Karpas-422 (cell line): ENCODE data around the gene GUK1. TPM values are rescaled to one million over a fixed set of nuclear protein-coding genes. Genes with fewer than 3 reads are reported as not detected.

ENCODE experiments used
- DNase-seq: peaks from one replicate; pipeline ENCODE4 v3.0.0-alpha.2; 2015
- H2AFZ ChIP-seq: fragments of 200-600 bp; sonication (generic); 2 replicates; pipeline ENCODE4 v1.6.1; 2014; ENCODE audit warnings: antibody characterized with exemption, low read length, mixed read lengths
- H3K27ac ChIP-seq: fragments of 200-600 bp; sonication (generic); 2 replicates; pipeline ENCODE4 v1.5.1; 2014; ENCODE audit warnings: mild to moderate bottlenecking, low read length, moderate library complexity
- H3K27me3 ChIP-seq: fragments of 200-600 bp; sonication (generic); 2 replicates; pipeline ENCODE4 v1.6.1; 2014; ENCODE audit warnings: low read length, mixed read lengths
- H3K36me3 ChIP-seq: fragments of 200-600 bp; sonication (generic); 2 replicates; pipeline ENCODE4 v1.6.1; 2014; ENCODE audit warnings: low read length, mixed read lengths; ENCODE audit not compliant: insufficient read depth
- H3K4me1 ChIP-seq: fragments of 200-600 bp; sonication (generic); 2 replicates; pipeline ENCODE4 v1.6.1; 2014; ENCODE audit warnings: mild to moderate bottlenecking, low read length, mixed read lengths
- H3K4me2 ChIP-seq: fragments of 200-600 bp; sonication (generic); 2 replicates; pipeline ENCODE4 v1.6.1; 2014; ENCODE audit warnings: low read length, low read depth, mild to moderate bottlenecking; ENCODE audit not compliant: poor library complexity, severe bottlenecking
- H3K4me3 ChIP-seq: fragments of 200-600 bp; sonication (generic); 2 replicates; pipeline ENCODE4 v1.5.1; 2014; ENCODE audit warnings: mild to moderate bottlenecking, antibody characterized with exemption, low read length, mixed read lengths
- H3K79me2 ChIP-seq: fragments of 200-600 bp; sonication (generic); 2 replicates; pipeline ENCODE4 v1.6.1; 2014; ENCODE audit warnings: mild to moderate bottlenecking, low read length, mixed read lengths
- H3K9ac ChIP-seq: fragments of 200-600 bp; sonication (generic); 2 replicates; pipeline ENCODE4 v1.6.0; 2014; ENCODE audit warnings: low read length
- H3K9me2 ChIP-seq: fragments of 200-600 bp; sonication (generic), shearing (Covaris generic); replicated peaks from 2 replicates; pipeline ENCODE4 v1.6.0; 2014; ENCODE audit warnings: mild to moderate bottlenecking, low read length, moderate library complexity; ENCODE audit not compliant: insufficient read depth
- H3K9me3 ChIP-seq: fragments of 300-700, 200-600 bp; sonication (generic); 2 replicates; pipeline ENCODE4 v1.6.1; 2014; ENCODE audit warnings: low read length, mixed read lengths
- H4K20me1 ChIP-seq: fragments of 200-600 bp; sonication (generic); 2 replicates; pipeline ENCODE4 v1.6.1; 2014; ENCODE audit warnings: mild to moderate bottlenecking, antibody characterized with exemption, low read length, low read depth; ENCODE audit not compliant: insufficient read depth
- total RNA-seq: library from RNA; depleted of rRNA; stranded (reverse); fragments of >200 nt; shearing (Covaris generic); gene quantifications from 2 replicates; pipeline ENCODE4 v1.2.3, GENCODE V29; 2014; ENCODE audit warnings: low replicate concordance; rRNA removed

Gene GUK1
- 74.4 and 203 TPM in 2 replicates for total RNA-seq

- peak within 1 kb of the TSS; percentile 98 for H3K4me3 ChIP-seq
- peaks cover 21% of the 10 kb centered on the region for H4K20me1 ChIP-seq
- H3K9me3 ChIP-seq = no peaks in the 10 kb centered on the region
- no peaks in the 10 kb centered on the region for H3K36me3 ChIP-seq
- no peaks in the 10 kb centered on the region for H3K9me2 ChIP-seq
- peak within 1 kb of the TSS; percentile 73 for H3K27ac ChIP-seq
- H2AFZ ChIP-seq = peak within 1 kb of the TSS; percentile 21; the same call in 1 of the 2 replicates
- peak within 1 kb of the TSS; percentile 92 for H3K4me2 ChIP-seq
- H3K79me2 ChIP-seq = peaks cover 49% of the 10 kb centered on the region
- peak within 1 kb of the TSS; percentile 92 for H3K9ac ChIP-seq
- H3K27me3 ChIP-seq = no peaks in the 10 kb centered on the region
- DNase-seq = peak; percentile 100
- H3K4me1 ChIP-seq = peaks cover 30% of the 10 kb centered on the region
Observed at GRCh38 chr1:228139931-228140723, at the start of gene GUK1. GUK1 (plus strand) TSS chr1:228140279; CDS start chr1:228140303, 24 bp downstream.

- H3K4me1 ChIP-seq = no peaks in the 10 kb centered on the region
- peaks cover 88% of the 10 kb centered on the region for H4K20me1 ChIP-seq
- no peak overlapping the region for H2AFZ ChIP-seq
- no peak overlapping the region for H3K4me2 ChIP-seq
- H3K36me3 ChIP-seq = peaks cover 55% of the 10 kb centered on the region
- no peak for DNase-seq
- H3K9ac ChIP-seq = no peak overlapping the region
- H3K79me2 ChIP-seq = peaks cover 100% of the 10 kb centered on the region
- H3K27ac ChIP-seq = no peak overlapping the region
- no peak overlapping the region for H3K4me3 ChIP-seq
- no peaks in the 10 kb centered on the region for H3K27me3 ChIP-seq
- H3K9me2 ChIP-seq = no peaks in the 10 kb centered on the region
- peaks cover 19% of the 10 kb centered on the region for H3K9me3 ChIP-seq
Observed at GRCh38 chr1:228090613-228091081, 49.4 kb upstream of the GUK1 start.

- Histone ChIP-seq H3K9me3 (peaks cover 19% of the 10 kb centered on the region), H3K36me3 (peaks cover 57% of the 10 kb centered on the region), H4K20me1 (peaks cover 88% of the 10 kb centered on the region), H3K9me2 (no peaks in the 10 kb centered on the region), H3K4me3 (no peak overlapping the region), H2AFZ (no peak overlapping the region), H3K27me3 (no peaks in the 10 kb centered on the region), H3K79me2 (peaks cover 100% of the 10 kb centered on the region), H3K4me1 (no peaks in the 10 kb centered on the region), H3K27ac (no peak overlapping the region), H3K4me2 (no peak overlapping the region), H3K9ac (no peak overlapping the region)
- no peak for DNase-seq
Observed at GRCh38 chr1:228091084-228091483, 49.0 kb upstream of the GUK1 start.

GRCh38 chr1:228092342-228093049 lies 47.6 kb upstream of the GUK1 start:
- Histone ChIP-seq H3K36me3 (peaks cover 57% of the 10 kb centered on the region), H3K9me2 (no peaks in the 10 kb centered on the region), H2AFZ (no peak overlapping the region), H3K27ac (no peak overlapping the region), H3K9ac (no peak overlapping the region), H3K27me3 (no peaks in the 10 kb centered on the region), H3K9me3 (peaks cover 19% of the 10 kb centered on the region), H3K4me1 (no peaks in the 10 kb centered on the region), H3K4me3 (no peak overlapping the region), H4K20me1 (peaks cover 90% of the 10 kb centered on the region), H3K4me2 (no peak overlapping the region), H3K79me2 (peaks cover 99% of the 10 kb centered on the region)
- no peak for DNase-seq

- Histone ChIP-seq H3K36me3 (peaks cover 60% of the 10 kb centered on the region), H3K27me3 (no peaks in the 10 kb centered on the region), H3K27ac (no peak overlapping the region), H3K4me3 (no peak overlapping the region), H4K20me1 (peaks cover 89% of the 10 kb centered on the region), H3K79me2 (peaks cover 95% of the 10 kb centered on the region), H3K9me3 (peaks cover 19% of the 10 kb centered on the region), H3K4me1 (no peaks in the 10 kb centered on the region), H2AFZ (no peak overlapping the region), H3K4me2 (no peak overlapping the region), H3K9me2 (no peaks in the 10 kb centered on the region), H3K9ac (no peak overlapping the region)
- no peak for DNase-seq
Observed at GRCh38 chr1:228093050-228093906, 46.8 kb upstream of the GUK1 start.

- peaks cover 85% of the 10 kb centered on the region for H3K79me2 ChIP-seq
- H3K9me2 ChIP-seq = no peaks in the 10 kb centered on the region
- H3K4me2 ChIP-seq = no peak overlapping the region
- H3K4me3 ChIP-seq = no peak overlapping the region
- H2AFZ ChIP-seq = no peak overlapping the region
- H3K27ac ChIP-seq = no peak overlapping the region
- H3K9me3 ChIP-seq = peaks cover 19% of the 10 kb centered on the region
- no peaks in the 10 kb centered on the region for H3K4me1 ChIP-seq
- H3K27me3 ChIP-seq = no peaks in the 10 kb centered on the region
- DNase-seq = peak; percentile 59
- peaks cover 86% of the 10 kb centered on the region for H4K20me1 ChIP-seq
- H3K36me3 ChIP-seq = peaks cover 55% of the 10 kb centered on the region
- no peak overlapping the region for H3K9ac ChIP-seq
Observed at GRCh38 chr1:228094432-228095016, 45.6 kb upstream of the GUK1 start.

- peaks cover 81% of the 10 kb centered on the region for H3K79me2 ChIP-seq
- H3K27ac ChIP-seq = no peak overlapping the region
- DNase-seq = no peak
- peaks cover 80% of the 10 kb centered on the region for H4K20me1 ChIP-seq
- no peak overlapping the region for H2AFZ ChIP-seq
- peaks cover 50% of the 10 kb centered on the region for H3K36me3 ChIP-seq
- H3K4me3 ChIP-seq = no peak overlapping the region
- no peaks in the 10 kb centered on the region for H3K27me3 ChIP-seq
- no peak overlapping the region for H3K9ac ChIP-seq
- H3K9me2 ChIP-seq = no peaks in the 10 kb centered on the region
- H3K4me1 ChIP-seq = no peaks in the 10 kb centered on the region
- H3K4me2 ChIP-seq = no peak overlapping the region
- H3K9me3 ChIP-seq = peaks cover 19% of the 10 kb centered on the region
Observed at GRCh38 chr1:228095161-228095560, 44.9 kb upstream of the GUK1 start.
